Measurements from ENCODE around the gene SAPCD2.

SAPCD2 gene

GRCh38 chr9:137086531-137087408 lies 16.4 kb upstream of the SAPCD2 start, which contains the start of gene MAN1B1:
Gene MAN1B1 (plus strand): TSS chr9:137086985. CDS start chr9:137087000, 15 bp downstream.
- Histone ChIP-seq H3K36me3 (ENCODE audit: control insufficient read depth, insufficient read depth, low read length) (peaks cover 20% of the 10 kb centered on the region), H3K27ac (ENCODE audit: low read depth, low read length) (peak within 1 kb of the TSS; percentile 46; the same call in 1 of the 2 replicates), H3K9me3 (ENCODE audit: control insufficient read depth, insufficient read depth, low read depth, low read length) (no peaks in the 10 kb centered on the region), H3K4me3 (ENCODE audit: low read depth, low read length) (peak within 1 kb of the TSS; percentile 74), H3K9ac (ENCODE audit: low read length) (peak within 1 kb of the TSS; percentile 75), H3K4me1 (ENCODE audit: control insufficient read depth, insufficient read depth, low read length) (peaks cover 15% of the 10 kb centered on the region; the same call in 1 of the 2 replicates), H3K27me3 (ENCODE audit: control insufficient read depth, insufficient read depth, low read length) (peaks cover 3% of the 10 kb centered on the region; the same call in 1 of the 2 replicates)

- Histone ChIP-seq H3K4me3 (ENCODE audit: low read depth, low read length) (peak overlapping the region; percentile 74), H3K9me3 (ENCODE audit: control insufficient read depth, insufficient read depth, low read depth, low read length) (no peaks in the 10 kb centered on the region), H3K4me1 (ENCODE audit: control insufficient read depth, insufficient read depth, low read length) (peaks cover 15% of the 10 kb centered on the region; the same call in 1 of the 2 replicates), H3K27ac (ENCODE audit: low read depth, low read length) (peak overlapping the region; percentile 46; the same call in 1 of the 2 replicates), H3K27me3 (ENCODE audit: control insufficient read depth, insufficient read depth, low read length) (peaks cover 3% of the 10 kb centered on the region; the same call in 1 of the 2 replicates), H3K36me3 (ENCODE audit: control insufficient read depth, insufficient read depth, low read length) (peaks cover 20% of the 10 kb centered on the region), H3K9ac (ENCODE audit: low read length) (peak overlapping the region; percentile 75)
Measured at GRCh38 chr9:137085920-137086530, 15.7 kb upstream of the SAPCD2 start.

- H3K27ac ChIP-seq (ENCODE audit: low read depth, low read length): no peak overlapping the region
- H3K4me3 ChIP-seq (ENCODE audit: low read depth, low read length): no peak overlapping the region
- no peak overlapping the region for H3K9ac ChIP-seq (ENCODE audit: low read length)
- H3K27me3 ChIP-seq (ENCODE audit: control insufficient read depth, insufficient read depth, low read length): peaks cover 14% of the 10 kb centered on the region
- no peaks in the 10 kb centered on the region for H3K9me3 ChIP-seq (ENCODE audit: control insufficient read depth, insufficient read depth, low read depth, low read length)
- peaks cover 15% of the 10 kb centered on the region; the same call in 1 of the 2 replicates for H3K4me1 ChIP-seq (ENCODE audit: control insufficient read depth, insufficient read depth, low read length)
- H3K36me3 ChIP-seq (ENCODE audit: control insufficient read depth, insufficient read depth, low read length): peaks cover 23% of the 10 kb centered on the region
Measured at GRCh38 chr9:137084526-137084925, 14.2 kb upstream of the SAPCD2 start.

GRCh38 chr9:137083394-137084004 lies 13.1 kb upstream of the SAPCD2 start:
- Histone ChIP-seq H3K36me3 (ENCODE audit: control insufficient read depth, insufficient read depth, low read length) (peaks cover 22% of the 10 kb centered on the region), H3K4me1 (ENCODE audit: control insufficient read depth, insufficient read depth, low read length) (peaks cover 19% of the 10 kb centered on the region), H3K4me3 (ENCODE audit: low read depth, low read length) (no peak overlapping the region), H3K9ac (ENCODE audit: low read length) (peak overlapping the region; percentile 36), H3K27me3 (ENCODE audit: control insufficient read depth, insufficient read depth, low read length) (peaks cover 24% of the 10 kb centered on the region), H3K9me3 (ENCODE audit: control insufficient read depth, insufficient read depth, low read depth, low read length) (no peaks in the 10 kb centered on the region), H3K27ac (ENCODE audit: low read depth, low read length) (no peak overlapping the region; the same call in 1 of the 2 replicates)

GRCh38 chr9:137082925-137083290 lies 12.6 kb upstream of the SAPCD2 start:
- H3K4me1 ChIP-seq (ENCODE audit: control insufficient read depth, insufficient read depth, low read length): peaks cover 22% of the 10 kb centered on the region

GRCh38 chr9:137082222-137082924 lies 12.0 kb upstream of the SAPCD2 start:
- peaks cover 33% of the 10 kb centered on the region for H3K27me3 ChIP-seq (ENCODE audit: control insufficient read depth, insufficient read depth, low read length)
- H3K36me3 ChIP-seq (ENCODE audit: control insufficient read depth, insufficient read depth, low read length): peaks cover 22% of the 10 kb centered on the region
- no peaks in the 10 kb centered on the region for H3K9me3 ChIP-seq (ENCODE audit: control insufficient read depth, insufficient read depth, low read depth, low read length)
- H3K4me3 ChIP-seq (ENCODE audit: low read depth, low read length): no peak overlapping the region
- no peak overlapping the region for H3K27ac ChIP-seq (ENCODE audit: low read depth, low read length)
- peaks cover 22% of the 10 kb centered on the region for H3K4me1 ChIP-seq (ENCODE audit: control insufficient read depth, insufficient read depth, low read length)
- no peak overlapping the region for H3K9ac ChIP-seq (ENCODE audit: low read length)

More at GRCh38 chr9:137082925-137083290, 12.6 kb upstream of the SAPCD2 start:
- Histone ChIP-seq H3K27me3 (ENCODE audit: control insufficient read depth, insufficient read depth, low read length) (peaks cover 30% of the 10 kb centered on the region), H3K9me3 (ENCODE audit: control insufficient read depth, insufficient read depth, low read depth, low read length) (no peaks in the 10 kb centered on the region), H3K36me3 (ENCODE audit: control insufficient read depth, insufficient read depth, low read length) (peaks cover 22% of the 10 kb centered on the region), H3K9ac (ENCODE audit: low read length) (no peak overlapping the region), H3K4me3 (ENCODE audit: low read depth, low read length) (no peak overlapping the region), H3K27ac (ENCODE audit: low read depth, low read length) (no peak overlapping the region)

- Histone ChIP-seq H3K27me3 (ENCODE audit: control insufficient read depth, insufficient read depth, low read length) (peaks cover 37% of the 10 kb centered on the region), H3K4me3 (ENCODE audit: low read depth, low read length) (no peak overlapping the region), H3K9me3 (ENCODE audit: control insufficient read depth, insufficient read depth, low read depth, low read length) (no peaks in the 10 kb centered on the region), H3K27ac (ENCODE audit: low read depth, low read length) (no peak overlapping the region), H3K9ac (ENCODE audit: low read length) (no peak overlapping the region), H3K4me1 (ENCODE audit: control insufficient read depth, insufficient read depth, low read length) (peaks cover 23% of the 10 kb centered on the region), H3K36me3 (ENCODE audit: control insufficient read depth, insufficient read depth, low read length) (peaks cover 22% of the 10 kb centered on the region)
Measured at GRCh38 chr9:137080260-137081122, 10.1 kb upstream of the SAPCD2 start.

GRCh38 chr9:137079401-137079787 lies 9.0 kb upstream of the SAPCD2 start:
- Histone ChIP-seq H3K36me3 (ENCODE audit: control insufficient read depth, insufficient read depth, low read length) (peaks cover 22% of the 10 kb centered on the region), H3K27me3 (ENCODE audit: control insufficient read depth, insufficient read depth, low read length) (peaks cover 37% of the 10 kb centered on the region), H3K27ac (ENCODE audit: low read depth, low read length) (no peak overlapping the region), H3K4me1 (ENCODE audit: control insufficient read depth, insufficient read depth, low read length) (peaks cover 32% of the 10 kb centered on the region), H3K9ac (ENCODE audit: low read length) (no peak overlapping the region), H3K4me3 (ENCODE audit: low read depth, low read length) (no peak overlapping the region), H3K9me3 (ENCODE audit: control insufficient read depth, insufficient read depth, low read depth, low read length) (no peaks in the 10 kb centered on the region)

GRCh38 chr9:137078701-137079400 lies 8.5 kb upstream of the SAPCD2 start:
- no peak overlapping the region for H3K27ac ChIP-seq (ENCODE audit: low read depth, low read length)
- peaks cover 22% of the 10 kb centered on the region for H3K36me3 ChIP-seq (ENCODE audit: control insufficient read depth, insufficient read depth, low read length)
- H3K9me3 ChIP-seq (ENCODE audit: control insufficient read depth, insufficient read depth, low read depth, low read length): no peaks in the 10 kb centered on the region
- H3K27me3 ChIP-seq (ENCODE audit: control insufficient read depth, insufficient read depth, low read length): peaks cover 37% of the 10 kb centered on the region
- H3K4me3 ChIP-seq (ENCODE audit: low read depth, low read length): peak overlapping the region; percentile 61
- H3K9ac ChIP-seq (ENCODE audit: low read length): no peak overlapping the region
- peaks cover 30% of the 10 kb centered on the region for H3K4me1 ChIP-seq (ENCODE audit: control insufficient read depth, insufficient read depth, low read length)

Measured in HUES6 (cell line).